ENCODE data around the gene REXO4. TPM values are rescaled to one million over a fixed set of nuclear protein-coding genes. Genes with fewer than 3 reads are reported as not detected.
A peak's percentile ranks its signal among the peaks of the same experiment; 100 is the strongest.

The REXO4 gene
- total RNA-seq, 1 donor from 2014 or later = 24.4 TPM

- no peak for DNase-seq (ENCODE audit: low read depth)
- TF ChIP-seq CTCF (conservative IDR thresholded peaks at IDR 0.05; ENCODE audit: low read depth, low read length) = no peak
These were observed 12.0 kb downstream of the REXO4 start for GRCh38 chr9:133405508-133406438.

GRCh38 chr9:133404454-133405002 is 13.3 kb downstream of the REXO4 start:
- TF ChIP-seq CTCF (conservative IDR thresholded peaks at IDR 0.05; ENCODE audit: low read depth, low read length) = no peak
- H3K4me3 ChIP-seq (ENCODE audit: low read depth, low read length) = no peak overlapping the region
- DNase-seq (ENCODE audit: low read depth) = no peak

More at GRCh38 chr9:133405508-133406438, 12.0 kb downstream of the REXO4 start:
- no peak overlapping the region for H3K4me3 ChIP-seq (ENCODE audit: low read depth, low read length)

- no peak overlapping the region for H3K4me3 ChIP-seq (ENCODE audit: low read depth, low read length)
- peak; percentile 73 for TF ChIP-seq CTCF (conservative IDR thresholded peaks at IDR 0.05; ENCODE audit: low read depth, low read length)
- no peak for DNase-seq (ENCODE audit: low read depth)
These were observed 13.9 kb downstream of the REXO4 start for GRCh38 chr9:133403766-133404453.

GRCh38 chr9:133402689-133403088 is 15.1 kb downstream of the REXO4 start:
- DNase-seq (ENCODE audit: low read depth) = no peak
- no peak overlapping the region for H3K4me3 ChIP-seq (ENCODE audit: low read depth, low read length)
- TF ChIP-seq CTCF (conservative IDR thresholded peaks at IDR 0.05; ENCODE audit: low read depth, low read length) = no peak

GRCh38 chr9:133401588-133401987 is 16.2 kb downstream of the REXO4 start:
- TF ChIP-seq CTCF (conservative IDR thresholded peaks at IDR 0.05; ENCODE audit: low read depth, low read length) = no peak
- DNase-seq (ENCODE audit: low read depth) = no peak
- no peak overlapping the region for H3K4me3 ChIP-seq (ENCODE audit: low read depth, low read length)

GRCh38 chr9:133400292-133400691 is 17.5 kb downstream of the REXO4 start:
- TF ChIP-seq CTCF (conservative IDR thresholded peaks at IDR 0.05; ENCODE audit: low read depth, low read length) = no peak
- DNase-seq (ENCODE audit: low read depth) = no peak
- H3K4me3 ChIP-seq (ENCODE audit: low read depth, low read length) = no peak overlapping the region
